Measurements from ENCODE around the gene CAVIN3.

The CAVIN3 gene

GRCh38 chr11:6360183-6360582, 39.9 kb upstream of the CAVIN3 start:
- Histone ChIP-seq H3K4me2 (ENCODE audit: low read length) (no peak overlapping the region), H3K9me3 (ENCODE audit: control insufficient read depth, low read length) (no peaks in the 10 kb centered on the region), H3K27ac (no peak overlapping the region), H3K4me3 (ENCODE audit: low read depth, low read length) (no peak overlapping the region), H3K36me3 (ENCODE audit: control insufficient read depth, insufficient read depth, low read length) (no peaks in the 10 kb centered on the region), H3K79me2 (no peaks in the 10 kb centered on the region), H2AFZ (no peak overlapping the region), H3K27me3 (ENCODE audit: control insufficient read depth, insufficient read depth, low read length) (no peaks in the 10 kb centered on the region), H3K9ac (no peak overlapping the region), H3K4me1 (no peaks in the 10 kb centered on the region)
- TF ChIP-seq, protein P1, sequence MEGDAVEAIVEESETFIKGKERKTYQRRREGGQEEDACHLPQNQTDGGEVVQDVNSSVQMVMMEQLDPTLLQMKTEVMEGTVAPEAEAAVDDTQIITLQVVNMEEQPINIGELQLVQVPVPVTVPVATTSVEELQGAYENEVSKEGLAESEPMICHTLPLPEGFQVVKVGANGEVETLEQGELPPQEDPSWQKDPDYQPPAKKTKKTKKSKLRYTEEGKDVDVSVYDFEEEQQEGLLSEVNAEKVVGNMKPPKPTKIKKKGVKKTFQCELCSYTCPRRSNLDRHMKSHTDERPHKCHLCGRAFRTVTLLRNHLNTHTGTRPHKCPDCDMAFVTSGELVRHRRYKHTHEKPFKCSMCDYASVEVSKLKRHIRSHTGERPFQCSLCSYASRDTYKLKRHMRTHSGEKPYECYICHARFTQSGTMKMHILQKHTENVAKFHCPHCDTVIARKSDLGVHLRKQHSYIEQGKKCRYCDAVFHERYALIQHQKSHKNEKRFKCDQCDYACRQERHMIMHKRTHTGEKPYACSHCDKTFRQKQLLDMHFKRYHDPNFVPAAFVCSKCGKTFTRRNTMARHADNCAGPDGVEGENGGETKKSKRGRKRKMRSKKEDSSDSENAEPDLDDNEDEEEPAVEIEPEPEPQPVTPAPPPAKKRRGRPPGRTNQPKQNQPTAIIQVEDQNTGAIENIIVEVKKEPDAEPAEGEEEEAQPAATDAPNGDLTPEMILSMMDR (IDR thresholded peaks at IDR 0.05) = no peak

GRCh38 chr11:6357222-6357621, 36.9 kb upstream of the CAVIN3 start:
- Histone ChIP-seq H3K79me2 (no peaks in the 10 kb centered on the region), H3K27me3 (ENCODE audit: control insufficient read depth, insufficient read depth, low read length) (no peaks in the 10 kb centered on the region), H3K4me2 (ENCODE audit: low read length) (no peak overlapping the region), H3K27ac (no peak overlapping the region), H3K9ac (no peak overlapping the region), H2AFZ (no peak overlapping the region), H3K4me1 (no peaks in the 10 kb centered on the region), H3K4me3 (ENCODE audit: low read depth, low read length) (no peak overlapping the region), H3K36me3 (ENCODE audit: control insufficient read depth, insufficient read depth, low read length) (no peaks in the 10 kb centered on the region), H3K9me3 (ENCODE audit: control insufficient read depth, low read length) (no peaks in the 10 kb centered on the region)
- TF ChIP-seq, protein P1 (IDR thresholded peaks at IDR 0.05) = no peak

DNA sequence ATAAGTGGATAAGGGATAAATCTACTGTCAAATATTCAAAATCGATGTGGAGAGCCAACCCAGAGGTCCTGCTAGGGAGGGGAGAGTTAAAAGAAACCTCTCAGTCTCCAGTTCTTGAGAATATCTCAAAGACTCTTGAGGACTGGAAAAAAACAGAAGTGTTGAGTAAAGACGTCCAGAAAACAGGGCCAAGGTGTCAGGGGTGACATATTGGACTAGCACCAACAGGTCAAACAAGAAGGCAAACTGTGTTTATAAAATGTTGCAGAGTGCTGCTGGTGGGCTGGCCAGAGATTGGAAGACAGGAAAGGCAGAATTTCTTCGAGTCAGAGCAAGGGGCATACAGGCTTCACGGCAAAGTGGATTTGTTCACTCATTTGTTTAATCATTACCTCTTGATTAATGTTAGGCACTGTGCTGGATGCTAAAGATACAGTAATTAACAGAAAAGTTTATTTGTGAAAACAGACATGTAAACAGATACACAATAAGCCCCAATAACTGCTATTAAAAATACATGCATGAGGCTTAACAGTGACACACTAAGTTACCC, 36.3 kb upstream of the CAVIN3 start:
- TF ChIP-seq, protein P1 (IDR thresholded peaks at IDR 0.05) = no peak
- H3K9ac ChIP-seq = no peak overlapping the region
- no peak overlapping the region for H3K27ac ChIP-seq

GRCh38 chr11:6354651-6355485, 34.6 kb upstream of the CAVIN3 start:
- H3K9ac ChIP-seq = no peak overlapping the region

More for the DNA sequence above, 36.3 kb upstream of the CAVIN3 start:
- H2AFZ ChIP-seq = no peak overlapping the region
- H3K4me2 ChIP-seq (ENCODE audit: low read length) = no peak overlapping the region
- no peaks in the 10 kb centered on the region for H3K27me3 ChIP-seq (ENCODE audit: control insufficient read depth, insufficient read depth, low read length)
- H3K4me1 ChIP-seq = no peaks in the 10 kb centered on the region
- no peaks in the 10 kb centered on the region for H3K9me3 ChIP-seq (ENCODE audit: control insufficient read depth, low read length)
- no peaks in the 10 kb centered on the region for H3K79me2 ChIP-seq
- no peaks in the 10 kb centered on the region for H3K36me3 ChIP-seq (ENCODE audit: control insufficient read depth, insufficient read depth, low read length)
- no peak overlapping the region for H3K4me3 ChIP-seq (ENCODE audit: low read depth, low read length)

More at GRCh38 chr11:6354651-6355485, 34.6 kb upstream of the CAVIN3 start:
- TF ChIP-seq, protein P1 (IDR thresholded peaks at IDR 0.05) = no peak
- Histone ChIP-seq H3K79me2 (no peaks in the 10 kb centered on the region), H3K27ac (no peak overlapping the region), H3K9me3 (ENCODE audit: control insufficient read depth, low read length) (no peaks in the 10 kb centered on the region), H3K4me1 (no peaks in the 10 kb centered on the region), H3K36me3 (ENCODE audit: control insufficient read depth, insufficient read depth, low read length) (no peaks in the 10 kb centered on the region), H3K27me3 (ENCODE audit: control insufficient read depth, insufficient read depth, low read length) (no peaks in the 10 kb centered on the region), H3K4me2 (ENCODE audit: low read length) (no peak overlapping the region), H3K4me3 (ENCODE audit: low read depth, low read length) (no peak overlapping the region), H2AFZ (no peak overlapping the region)

All from parathyroid adenoma (tissue), 2 donors.